Measurements from ENCODE around the gene KIF11. TPM values are rescaled to one million over a fixed set of nuclear protein-coding genes. Genes with fewer than 3 reads are reported as not detected.

Gene KIF11
- total and polyA plus RNA-seq, 9 of the 15 experiments (the other 6 are each of a cell fraction or from before 2014, with no cell fraction given) = 11.3 to 54.4 (median 29.2) TPM

DNA sequence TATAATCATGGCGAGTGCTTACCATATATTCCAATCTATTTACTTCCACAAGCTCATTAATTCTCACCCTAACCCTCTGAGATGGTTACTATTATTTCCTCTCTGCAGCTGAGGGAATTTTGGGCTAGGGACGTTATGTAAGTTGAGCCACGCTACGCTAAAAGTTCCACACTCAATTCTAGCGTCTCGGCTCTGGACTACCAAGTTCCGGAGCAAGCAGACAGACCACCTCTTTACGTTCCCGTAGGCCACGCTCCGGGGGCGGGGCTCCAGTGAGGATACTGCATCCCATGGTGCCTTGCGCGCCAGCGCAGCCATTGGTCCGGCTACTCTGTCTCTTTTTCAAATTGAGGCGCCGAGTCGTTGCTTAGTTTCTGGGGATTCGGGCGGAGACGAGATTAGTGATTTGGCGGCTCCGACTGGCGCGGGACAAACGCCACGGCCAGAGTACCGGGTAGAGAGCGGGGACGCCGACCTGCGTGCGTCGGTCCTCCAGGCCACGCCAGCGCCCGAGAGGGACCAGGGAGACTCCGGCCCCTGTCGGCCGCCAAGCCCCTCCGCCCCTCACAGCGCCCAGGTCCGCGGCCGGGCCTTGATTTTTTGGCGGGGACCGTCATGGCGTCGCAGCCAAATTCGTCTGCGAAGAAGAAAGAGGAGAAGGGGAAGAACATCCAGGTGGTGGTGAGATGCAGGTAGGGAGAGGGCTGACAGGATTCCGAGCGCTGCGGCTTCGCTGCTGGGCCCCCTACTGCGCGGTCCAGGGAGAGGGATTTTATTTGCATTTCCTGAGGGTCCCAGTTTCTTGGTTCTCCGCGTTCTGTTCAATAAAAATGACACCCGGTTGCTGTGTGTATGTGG is at the start of gene KIF11 (continued):
- TF ChIP-seq NCOR1 (IDR thresholded peaks at IDR 0.05) (0 out of 2 replicates have a peak, but pooled peaks have one; percentile 4), CEBPB (tag; IDR thresholded peaks at IDR 0.05) (no peak), ZNF699 (CRISPR knock-in tag; IDR thresholded peaks at IDR 0.05; ENCODE audit: insufficient replicate concordance) (no peak), ZNF586 (CRISPR knock-in tag; conservative IDR thresholded peaks at IDR 0.05) (no peak), CBX1 (IDR thresholded peaks at IDR 0.05; ENCODE audit: low read depth) (no peak), ZNF764 (CRISPR knock-in tag; IDR thresholded peaks at IDR 0.05; ENCODE audit: low read depth) (no peak), ZNF282 (CRISPR knock-in tag; IDR thresholded peaks at IDR 0.05) (no peak), SMAD2 (IDR thresholded peaks at IDR 0.05; ENCODE audit: low read depth, low read length) (no peak), ZFX (CRISPR knock-in tag; IDR thresholded peaks at IDR 0.05) (peak; percentile 90), ZBED1 (IDR thresholded peaks at IDR 0.05) (peak; percentile 60; the same call in 1 of the 2 replicates), MAZ (CRISPR knock-in tag; conservative IDR thresholded peaks at IDR 0.05 in 1 of 2, IDR thresholded peaks at IDR 0.05 in 1 of 2) (peak in 1 of 2 experiments; percentile 73; a peak in 2 of 4 replicates), NR3C1 (CRISPR knock-in tag; IDR thresholded peaks at IDR 0.05) (no peak), NFYB (IDR thresholded peaks at IDR 0.05; ENCODE audit: extremely low read depth, insufficient read length) (peak; percentile 72), MTA3 (IDR thresholded peaks at IDR 0.05; ENCODE audit: borderline replicate concordance) (no peak), ZMIZ1 (IDR thresholded peaks at IDR 0.05; ENCODE audit: low read depth in 2 of 2, low read length in 2 of 2) (peak in 1 of 2 experiments; percentile 16; a peak in 1 of 4 replicates), STAT5A (IDR thresholded peaks at IDR 0.05; ENCODE audit: borderline replicate concordance, low read length) (no peak), ZNF354B (CRISPR knock-in tag; IDR thresholded peaks at IDR 0.05) (no peak)
- TF ChIP-seq, protein P1, sequence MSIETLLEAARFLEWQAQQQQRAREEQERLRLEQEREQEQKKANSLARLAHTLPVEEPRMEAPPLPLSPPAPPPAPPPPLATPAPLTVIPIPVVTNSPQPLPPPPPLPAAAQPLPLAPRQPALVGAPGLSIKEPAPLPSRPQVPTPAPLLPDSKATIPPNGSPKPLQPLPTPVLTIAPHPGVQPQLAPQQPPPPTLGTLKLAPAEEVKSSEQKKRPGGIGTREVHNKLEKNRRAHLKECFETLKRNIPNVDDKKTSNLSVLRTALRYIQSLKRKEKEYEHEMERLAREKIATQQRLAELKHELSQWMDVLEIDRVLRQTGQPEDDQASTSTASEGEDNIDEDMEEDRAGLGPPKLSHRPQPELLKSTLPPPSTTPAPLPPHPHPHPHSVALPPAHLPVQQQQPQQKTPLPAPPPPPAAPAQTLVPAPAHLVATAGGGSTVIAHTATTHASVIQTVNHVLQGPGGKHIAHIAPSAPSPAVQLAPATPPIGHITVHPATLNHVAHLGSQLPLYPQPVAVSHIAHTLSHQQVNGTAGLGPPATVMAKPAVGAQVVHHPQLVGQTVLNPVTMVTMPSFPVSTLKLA (conservative IDR thresholded peaks at IDR 0.05) = peak; percentile 55 to 79
- TF ChIP-seq, protein P2, sequence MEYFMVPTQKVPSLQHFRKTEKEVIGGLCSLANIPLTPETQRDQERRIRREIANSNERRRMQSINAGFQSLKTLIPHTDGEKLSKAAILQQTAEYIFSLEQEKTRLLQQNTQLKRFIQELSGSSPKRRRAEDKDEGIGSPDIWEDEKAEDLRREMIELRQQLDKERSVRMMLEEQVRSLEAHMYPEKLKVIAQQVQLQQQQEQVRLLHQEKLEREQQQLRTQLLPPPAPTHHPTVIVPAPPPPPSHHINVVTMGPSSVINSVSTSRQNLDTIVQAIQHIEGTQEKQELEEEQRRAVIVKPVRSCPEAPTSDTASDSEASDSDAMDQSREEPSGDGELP (CRISPR knock-in tag; IDR thresholded peaks at IDR 0.05; ENCODE audit: borderline replicate concordance) = peak; percentile 71; the same call in 1 of the 2 replicates
- TF ChIP-seq, protein P3, sequence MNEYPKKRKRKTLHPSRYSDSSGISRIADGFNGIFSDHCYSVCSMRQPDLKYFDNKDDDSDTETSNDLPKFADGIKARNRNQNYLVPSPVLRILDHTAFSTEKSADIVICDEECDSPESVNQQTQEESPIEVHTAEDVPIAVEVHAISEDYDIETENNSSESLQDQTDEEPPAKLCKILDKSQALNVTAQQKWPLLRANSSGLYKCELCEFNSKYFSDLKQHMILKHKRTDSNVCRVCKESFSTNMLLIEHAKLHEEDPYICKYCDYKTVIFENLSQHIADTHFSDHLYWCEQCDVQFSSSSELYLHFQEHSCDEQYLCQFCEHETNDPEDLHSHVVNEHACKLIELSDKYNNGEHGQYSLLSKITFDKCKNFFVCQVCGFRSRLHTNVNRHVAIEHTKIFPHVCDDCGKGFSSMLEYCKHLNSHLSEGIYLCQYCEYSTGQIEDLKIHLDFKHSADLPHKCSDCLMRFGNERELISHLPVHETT (CRISPR knock-in tag; conservative IDR thresholded peaks at IDR 0.05 in 1 of 2, IDR thresholded peaks at IDR 0.05 in 1 of 2) = no peak

All from K562 (cell line).